OCI-LY3 (cell line): ENCODE results near the gene OMP.

Source experiments
- H2AFZ ChIP-seq: fragments of 200-600, 300-600 bp; shearing (Covaris generic); 2 replicates; pipeline ENCODE4 v1.6.0; 2014; ENCODE audit warnings: antibody characterized with exemption, low read depth, low read length
- H3K27ac ChIP-seq: fragments of 200-600, 300-600 bp; sonication (generic); 2 replicates; pipeline ENCODE4 v1.5.1; 2014; ENCODE audit warnings: mild to moderate bottlenecking, low read length, moderate library complexity, mixed read lengths
- H3K27me3 ChIP-seq: fragments of 200-600, 300-600 bp; sonication (generic); 2 replicates; pipeline ENCODE4 v1.6.1; 2014; ENCODE audit warnings: low read depth, low read length, mixed read lengths
- H3K36me3 ChIP-seq: fragments of 200-600, 300-600 bp; sonication (generic); replicated peaks from 2 replicates; pipeline ENCODE3; 2014; ENCODE audit warnings: low read depth, low read length, mixed read lengths
- H3K4me1 ChIP-seq: fragments of 300-600, 200-600 bp; sonication (generic); 2 replicates; pipeline ENCODE4 v1.6.1; 2014; ENCODE audit warnings: low read length, mixed read lengths
- H3K4me2 ChIP-seq: fragments of 200-600, 300-600 bp; sonication (generic); 2 replicates; pipeline ENCODE4 v1.6.1; 2014; ENCODE audit warnings: low read length, mixed read lengths
- H3K4me3 ChIP-seq: fragments of 300-600, 200-600 bp; sonication (generic); 2 replicates; pipeline ENCODE4 v1.5.1; 2014; ENCODE audit warnings: antibody characterized with exemption, mild to moderate bottlenecking, low read length, moderate library complexity
- H3K79me2 ChIP-seq: fragments of 300-600, 200-600 bp; shearing (Covaris generic); 2 replicates; pipeline ENCODE4 v1.6.1; 2014; ENCODE audit warnings: mild to moderate bottlenecking, low read length, mixed read lengths
- H3K9ac ChIP-seq: fragments of 300-600, 200-600 bp; shearing (Covaris generic); 2 replicates; pipeline ENCODE4 v1.6.0; 2014; ENCODE audit warnings: mild to moderate bottlenecking, low read length, moderate library complexity
- H3K9me3 ChIP-seq: fragments of 200-600, 300-600 bp; shearing (Covaris generic); 2 replicates; pipeline ENCODE4 v1.6.1; 2014; ENCODE audit warnings: low read length, mixed read lengths; ENCODE audit not compliant: insufficient read depth
- H4K20me1 ChIP-seq: fragments of 200-600, 300-600 bp; sonication (generic); 2 replicates; pipeline ENCODE4 v1.6.1; 2016; ENCODE audit warnings: low read length, mixed read lengths; ENCODE audit not compliant: insufficient read depth
- EZH2phosphoT487 ChIP-seq: fragments of 200-600 bp; shearing (Covaris generic); IDR thresholded peaks from 2 replicates; pipeline ENCODE4 v1.6.1; 2018; ENCODE audit warnings: antibody characterized with exemption, mixed run types, low read depth
- TF ChIP-seq, protein P1 (sequence below): fragments of 200-600, 300-600 bp; sonication (generic); IDR thresholded peaks from 2 replicates; pipeline ENCODE4 v1.5.1; 2014; ENCODE audit warnings: antibody characterized with exemption, low read length, low read depth

Gene OMP

GRCh38 chr11:77149716-77150392 lies 47.2 kb downstream of the OMP start:
- Histone ChIP-seq H3K79me2 (no peaks in the 10 kb centered on the region), H2AFZ (no peak overlapping the region), H3K9ac (no peak overlapping the region), H4K20me1 (no peaks in the 10 kb centered on the region), H3K9me3 (no peaks in the 10 kb centered on the region), H3K4me3 (no peak overlapping the region), H3K36me3 (no peaks in the 10 kb centered on the region), H3K27ac (no peak overlapping the region), H3K4me1 (peaks cover 10% of the 10 kb centered on the region; the same call in 1 of the 2 replicates), H3K27me3 (no peaks in the 10 kb centered on the region), H3K4me2 (no peak overlapping the region)
- TF ChIP-seq, protein P1, sequence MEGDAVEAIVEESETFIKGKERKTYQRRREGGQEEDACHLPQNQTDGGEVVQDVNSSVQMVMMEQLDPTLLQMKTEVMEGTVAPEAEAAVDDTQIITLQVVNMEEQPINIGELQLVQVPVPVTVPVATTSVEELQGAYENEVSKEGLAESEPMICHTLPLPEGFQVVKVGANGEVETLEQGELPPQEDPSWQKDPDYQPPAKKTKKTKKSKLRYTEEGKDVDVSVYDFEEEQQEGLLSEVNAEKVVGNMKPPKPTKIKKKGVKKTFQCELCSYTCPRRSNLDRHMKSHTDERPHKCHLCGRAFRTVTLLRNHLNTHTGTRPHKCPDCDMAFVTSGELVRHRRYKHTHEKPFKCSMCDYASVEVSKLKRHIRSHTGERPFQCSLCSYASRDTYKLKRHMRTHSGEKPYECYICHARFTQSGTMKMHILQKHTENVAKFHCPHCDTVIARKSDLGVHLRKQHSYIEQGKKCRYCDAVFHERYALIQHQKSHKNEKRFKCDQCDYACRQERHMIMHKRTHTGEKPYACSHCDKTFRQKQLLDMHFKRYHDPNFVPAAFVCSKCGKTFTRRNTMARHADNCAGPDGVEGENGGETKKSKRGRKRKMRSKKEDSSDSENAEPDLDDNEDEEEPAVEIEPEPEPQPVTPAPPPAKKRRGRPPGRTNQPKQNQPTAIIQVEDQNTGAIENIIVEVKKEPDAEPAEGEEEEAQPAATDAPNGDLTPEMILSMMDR: no peak
- TF ChIP-seq EZH2phosphoT487: no peak

DNA sequence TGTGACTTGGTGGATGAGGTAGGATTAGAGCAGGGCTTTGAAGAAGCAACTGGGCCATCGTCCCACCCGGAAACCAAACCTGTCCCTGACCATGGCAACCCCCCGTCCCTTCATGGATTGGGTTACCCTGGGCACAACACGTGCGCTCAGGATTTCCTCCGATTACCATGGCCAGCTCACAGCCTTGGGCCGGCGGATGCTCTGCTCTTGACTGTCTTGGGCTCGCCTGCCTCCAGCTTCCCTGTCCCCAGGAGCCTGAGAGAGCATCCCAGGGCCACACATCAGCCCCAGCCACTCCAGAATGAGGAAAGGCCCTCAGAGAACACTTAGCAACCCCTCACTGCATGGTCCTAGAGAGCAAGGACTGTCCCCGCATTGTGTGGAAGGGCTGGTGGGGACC lies 48.2 kb downstream of the OMP start:
- H2AFZ ChIP-seq: no peak overlapping the region
- no peaks in the 10 kb centered on the region for H3K9me3 ChIP-seq
- no peak overlapping the region for H3K4me2 ChIP-seq
- H3K27me3 ChIP-seq: no peaks in the 10 kb centered on the region
- no peak overlapping the region for H3K4me3 ChIP-seq
- no peak overlapping the region for H3K27ac ChIP-seq
- no peaks in the 10 kb centered on the region for H3K36me3 ChIP-seq
- TF ChIP-seq, protein P1: no peak
- TF ChIP-seq EZH2phosphoT487: no peak
- H3K9ac ChIP-seq: no peak overlapping the region
- H3K79me2 ChIP-seq: no peaks in the 10 kb centered on the region
- no peaks in the 10 kb centered on the region for H4K20me1 ChIP-seq
- H3K4me1 ChIP-seq: peaks cover 10% of the 10 kb centered on the region; the same call in 1 of the 2 replicates

DNA sequence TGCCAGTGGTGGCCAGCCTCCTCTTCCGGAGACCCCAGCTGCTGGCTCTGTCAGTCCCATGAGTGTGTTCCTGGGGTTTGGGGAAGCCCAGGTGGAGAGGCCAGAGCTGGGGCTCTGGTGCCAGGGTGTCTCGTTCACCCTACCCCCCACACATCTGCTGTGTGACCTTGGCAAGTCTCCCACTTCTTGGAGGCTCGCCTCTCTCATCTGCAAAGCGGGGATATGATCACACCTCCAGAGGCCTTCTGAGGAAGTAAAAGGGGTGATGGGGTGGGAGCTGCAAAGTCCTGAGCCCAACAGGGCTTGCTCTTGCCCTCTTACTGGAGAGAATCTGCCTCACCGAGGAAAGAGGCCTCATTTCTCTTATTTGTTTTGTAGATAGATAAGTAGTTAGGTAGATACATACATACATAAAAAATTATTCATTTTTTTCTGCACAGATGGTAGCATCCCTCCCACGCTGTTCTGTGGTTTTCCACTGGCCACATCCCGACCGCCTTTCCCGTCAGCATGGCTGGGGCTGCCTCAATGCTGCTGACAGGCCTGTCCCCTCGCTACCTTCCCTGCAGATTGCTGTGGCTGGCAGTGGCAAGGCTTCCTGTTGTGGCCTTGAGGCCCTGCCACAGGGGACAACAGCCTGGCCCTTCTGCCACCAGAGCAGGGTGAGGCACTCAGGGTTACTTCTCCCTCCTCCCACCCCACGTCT lies 49.3 kb downstream of the OMP start:
- no peaks in the 10 kb centered on the region for H3K27me3 ChIP-seq

DNA sequence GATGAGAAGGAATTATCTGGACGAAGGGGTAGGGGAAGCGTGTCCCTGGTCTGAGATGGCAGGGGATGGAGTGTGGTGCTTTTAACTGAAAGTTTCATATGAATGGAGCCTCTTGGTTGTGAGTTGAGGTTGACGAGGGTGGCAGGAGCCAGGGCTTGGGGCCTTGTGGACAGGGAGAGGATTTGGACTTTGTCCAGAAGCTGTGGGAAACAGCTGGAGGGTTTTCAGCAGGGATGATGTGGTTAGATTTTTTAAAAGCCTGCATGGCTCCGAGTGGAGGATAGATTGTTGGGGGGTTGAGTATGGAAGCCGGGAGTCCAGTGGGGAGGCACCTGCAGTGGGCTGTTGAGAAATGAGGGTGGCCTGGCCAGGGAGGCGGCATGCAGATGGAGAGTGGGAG lies 50.2 kb downstream of the OMP start:
- no peak for TF ChIP-seq EZH2phosphoT487
- TF ChIP-seq, protein P1: no peak
- no peaks in the 10 kb centered on the region for H3K27me3 ChIP-seq
- no peak overlapping the region for H2AFZ ChIP-seq
- no peaks in the 10 kb centered on the region for H3K79me2 ChIP-seq
- H3K9ac ChIP-seq: no peak overlapping the region
- peaks cover 4% of the 10 kb centered on the region; the same call in 1 of the 2 replicates for H3K4me1 ChIP-seq
- H4K20me1 ChIP-seq: no peaks in the 10 kb centered on the region
- no peak overlapping the region for H3K4me2 ChIP-seq
- H3K36me3 ChIP-seq: no peaks in the 10 kb centered on the region
- H3K9me3 ChIP-seq: no peaks in the 10 kb centered on the region
- no peak overlapping the region for H3K27ac ChIP-seq
- no peak overlapping the region for H3K4me3 ChIP-seq

More for the DNA sequence above, 49.3 kb downstream of the OMP start:
- no peaks in the 10 kb centered on the region for H3K36me3 ChIP-seq
- H3K79me2 ChIP-seq: no peaks in the 10 kb centered on the region
- H3K9ac ChIP-seq: no peak overlapping the region
- H3K4me1 ChIP-seq: peaks cover 10% of the 10 kb centered on the region; the same call in 1 of the 2 replicates
- H3K4me2 ChIP-seq: no peak overlapping the region
- no peak overlapping the region for H3K4me3 ChIP-seq
- H4K20me1 ChIP-seq: no peaks in the 10 kb centered on the region
- H2AFZ ChIP-seq: no peak overlapping the region
- no peak overlapping the region for H3K27ac ChIP-seq
- no peaks in the 10 kb centered on the region for H3K9me3 ChIP-seq
- TF ChIP-seq EZH2phosphoT487: no peak
- TF ChIP-seq, protein P1: no peak
